HEK293 (cell line): ENCODE data around the gene GPRC5B.

Experiments used
- YY1 ChIP-seq: fragments of 450-650 bp; formaldehyde crosslinking; IDR thresholded peaks from 2 replicates; pipeline ENCODE4 v1.5.1; 2018; ENCODE audit warnings: missing biosample characterization, missing genetic modification characterization
- ZNF239 ChIP-seq: fragments of 450-650 bp; formaldehyde crosslinking; IDR thresholded peaks from 2 replicates; pipeline ENCODE4 v1.5.1; 2016; ENCODE audit warnings: missing biosample characterization, missing genetic modification characterization
- ZNF585B ChIP-seq: fragments of 450-650 bp; formaldehyde crosslinking; IDR thresholded peaks from 2 replicates; pipeline ENCODE4 v1.5.1; 2016; ENCODE audit warnings: missing biosample characterization, missing genetic modification characterization
- ZNF777 ChIP-seq: fragments of 450-650 bp; formaldehyde crosslinking; IDR thresholded peaks from 2 replicates; pipeline ENCODE4 v1.5.1; 2017; ENCODE audit warnings: missing biosample characterization, missing genetic modification characterization, borderline replicate concordance

DNA sequence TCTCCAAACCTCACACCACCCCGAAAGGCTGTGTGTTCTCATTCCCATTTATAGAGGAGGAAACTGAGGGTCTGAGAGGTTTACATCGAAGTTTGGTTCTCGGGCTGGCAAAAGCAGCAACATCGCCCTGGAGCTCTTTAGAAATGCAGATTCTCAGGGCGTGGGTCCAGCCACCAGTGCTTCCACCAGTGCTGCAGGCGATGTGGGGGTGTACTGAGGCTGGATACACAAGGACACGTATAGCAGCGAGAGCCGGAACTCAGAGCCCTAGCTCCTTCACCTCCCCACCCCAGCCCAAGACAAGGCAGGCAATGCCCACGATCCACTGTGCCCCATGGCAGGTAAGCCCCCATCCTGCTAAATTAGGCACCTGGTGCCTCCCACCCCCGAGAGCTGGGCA is 5.9 kb downstream of the GPRC5B start:
- no peak for TF ChIP-seq ZNF777 (tag by site-specific recombination)
- TF ChIP-seq YY1 (tag by site-specific recombination), result no peak
- no peak for TF ChIP-seq ZNF239 (tag by site-specific recombination)
- TF ChIP-seq ZNF585B (tag by site-specific recombination), result no peak
